ENCODE data around the gene LIME1.

DNA sequence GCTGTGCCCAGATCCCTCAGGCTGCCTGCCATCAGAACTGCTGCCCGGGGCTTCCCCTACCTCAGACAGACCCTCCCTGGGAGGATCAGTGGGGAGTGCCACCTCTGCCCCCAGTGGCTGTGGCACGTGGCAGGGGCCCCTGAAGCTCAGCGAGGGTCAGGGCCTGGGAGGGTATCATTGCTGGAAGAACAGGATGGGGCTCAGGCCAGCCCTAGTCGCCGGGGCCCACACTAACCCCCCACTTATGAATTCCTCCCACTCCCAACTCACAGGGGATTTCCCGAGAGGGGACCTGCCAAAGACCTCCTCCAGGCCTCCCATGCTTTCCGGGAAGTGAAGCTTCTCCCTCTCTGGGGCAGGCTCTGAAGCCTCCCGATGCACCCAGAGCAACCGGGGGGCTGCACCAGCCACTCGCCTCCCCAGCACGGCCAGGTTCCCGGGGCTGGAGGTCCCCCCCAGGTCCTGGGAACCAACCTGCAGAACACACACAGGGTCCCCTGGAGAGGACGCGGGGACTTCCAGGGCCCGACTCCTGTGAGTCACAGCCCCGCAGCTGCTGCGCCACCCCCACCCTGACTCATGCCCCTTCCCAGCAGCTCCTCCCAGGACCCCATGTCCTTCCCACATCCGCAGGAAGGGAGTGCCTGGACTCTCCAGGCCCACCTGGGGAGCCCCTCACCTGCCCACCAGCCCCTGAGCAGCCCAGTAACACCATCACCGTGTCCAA lies 37.6 kb upstream of the LIME1 start:
- TF ChIP-seq, protein P1, sequence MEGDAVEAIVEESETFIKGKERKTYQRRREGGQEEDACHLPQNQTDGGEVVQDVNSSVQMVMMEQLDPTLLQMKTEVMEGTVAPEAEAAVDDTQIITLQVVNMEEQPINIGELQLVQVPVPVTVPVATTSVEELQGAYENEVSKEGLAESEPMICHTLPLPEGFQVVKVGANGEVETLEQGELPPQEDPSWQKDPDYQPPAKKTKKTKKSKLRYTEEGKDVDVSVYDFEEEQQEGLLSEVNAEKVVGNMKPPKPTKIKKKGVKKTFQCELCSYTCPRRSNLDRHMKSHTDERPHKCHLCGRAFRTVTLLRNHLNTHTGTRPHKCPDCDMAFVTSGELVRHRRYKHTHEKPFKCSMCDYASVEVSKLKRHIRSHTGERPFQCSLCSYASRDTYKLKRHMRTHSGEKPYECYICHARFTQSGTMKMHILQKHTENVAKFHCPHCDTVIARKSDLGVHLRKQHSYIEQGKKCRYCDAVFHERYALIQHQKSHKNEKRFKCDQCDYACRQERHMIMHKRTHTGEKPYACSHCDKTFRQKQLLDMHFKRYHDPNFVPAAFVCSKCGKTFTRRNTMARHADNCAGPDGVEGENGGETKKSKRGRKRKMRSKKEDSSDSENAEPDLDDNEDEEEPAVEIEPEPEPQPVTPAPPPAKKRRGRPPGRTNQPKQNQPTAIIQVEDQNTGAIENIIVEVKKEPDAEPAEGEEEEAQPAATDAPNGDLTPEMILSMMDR (IDR thresholded peaks at IDR 0.05) = no peak
- no peak for TF ChIP-seq POLR2A (IDR thresholded peaks at IDR 0.05)
